Fibroblast of villous mesenchyme (primary cell): ENCODE results near the gene TANGO6. TPM values are rescaled to one million over a fixed set of nuclear protein-coding genes. Genes with fewer than 3 reads are reported as not detected.
"Not testable (repeated sequence)": the region's sequence is repeated elsewhere in the genome, so short reads cannot be mapped to it uniquely, and the experiment has no call there.

Experiments
- DNase-seq: peaks from one replicate; pipeline ENCODE4 v3.0.0-alpha.2; 2010; ENCODE audit warnings: low read depth
- H3K4me3 ChIP-seq: 2 replicates; pipeline ENCODE4 v1.5.1; 2011; ENCODE audit warnings: low read depth, mild to moderate bottlenecking, low read length
- total RNA-seq: library from RNA; depleted of rRNA; stranded (reverse); fragments of >200 nt; gene quantifications from 2 replicates; pipeline ENCODE4 v1.2.3, GENCODE V29; 2012
- TF ChIP-seq, protein P1 (sequence below): IDR thresholded peaks from 2 replicates; pipeline ENCODE4 v1.5.1; 2012; ENCODE audit warnings: low read depth, mild to moderate bottlenecking, low read length; ENCODE audit not compliant: insufficient read depth

Gene TANGO6
- total RNA-seq, 1 donor = 37.1 TPM

DNA sequence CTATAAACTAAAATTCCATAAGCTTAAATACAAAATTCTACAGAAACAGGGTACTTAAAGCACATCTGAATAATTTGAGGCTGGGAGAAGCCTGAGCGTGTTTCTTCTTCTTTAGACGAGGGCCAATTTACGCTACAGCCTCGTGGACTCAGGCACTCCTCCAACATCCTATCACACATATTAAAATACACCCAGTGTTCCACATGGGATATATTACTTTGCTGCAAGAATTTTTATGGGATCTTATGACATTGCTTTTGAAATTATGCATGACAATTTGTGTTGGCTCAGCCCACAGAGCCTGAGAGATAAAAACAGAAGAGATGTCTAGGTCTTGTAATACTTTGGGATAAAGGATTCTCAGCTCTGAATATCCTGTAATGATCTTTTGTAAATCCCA, 3.5 kb upstream of the TANGO6 start:
- peak; percentile 36 for DNase-seq
- TF ChIP-seq, protein P1, sequence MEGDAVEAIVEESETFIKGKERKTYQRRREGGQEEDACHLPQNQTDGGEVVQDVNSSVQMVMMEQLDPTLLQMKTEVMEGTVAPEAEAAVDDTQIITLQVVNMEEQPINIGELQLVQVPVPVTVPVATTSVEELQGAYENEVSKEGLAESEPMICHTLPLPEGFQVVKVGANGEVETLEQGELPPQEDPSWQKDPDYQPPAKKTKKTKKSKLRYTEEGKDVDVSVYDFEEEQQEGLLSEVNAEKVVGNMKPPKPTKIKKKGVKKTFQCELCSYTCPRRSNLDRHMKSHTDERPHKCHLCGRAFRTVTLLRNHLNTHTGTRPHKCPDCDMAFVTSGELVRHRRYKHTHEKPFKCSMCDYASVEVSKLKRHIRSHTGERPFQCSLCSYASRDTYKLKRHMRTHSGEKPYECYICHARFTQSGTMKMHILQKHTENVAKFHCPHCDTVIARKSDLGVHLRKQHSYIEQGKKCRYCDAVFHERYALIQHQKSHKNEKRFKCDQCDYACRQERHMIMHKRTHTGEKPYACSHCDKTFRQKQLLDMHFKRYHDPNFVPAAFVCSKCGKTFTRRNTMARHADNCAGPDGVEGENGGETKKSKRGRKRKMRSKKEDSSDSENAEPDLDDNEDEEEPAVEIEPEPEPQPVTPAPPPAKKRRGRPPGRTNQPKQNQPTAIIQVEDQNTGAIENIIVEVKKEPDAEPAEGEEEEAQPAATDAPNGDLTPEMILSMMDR = no peak
- H3K4me3 ChIP-seq = no peak overlapping the region

DNA sequence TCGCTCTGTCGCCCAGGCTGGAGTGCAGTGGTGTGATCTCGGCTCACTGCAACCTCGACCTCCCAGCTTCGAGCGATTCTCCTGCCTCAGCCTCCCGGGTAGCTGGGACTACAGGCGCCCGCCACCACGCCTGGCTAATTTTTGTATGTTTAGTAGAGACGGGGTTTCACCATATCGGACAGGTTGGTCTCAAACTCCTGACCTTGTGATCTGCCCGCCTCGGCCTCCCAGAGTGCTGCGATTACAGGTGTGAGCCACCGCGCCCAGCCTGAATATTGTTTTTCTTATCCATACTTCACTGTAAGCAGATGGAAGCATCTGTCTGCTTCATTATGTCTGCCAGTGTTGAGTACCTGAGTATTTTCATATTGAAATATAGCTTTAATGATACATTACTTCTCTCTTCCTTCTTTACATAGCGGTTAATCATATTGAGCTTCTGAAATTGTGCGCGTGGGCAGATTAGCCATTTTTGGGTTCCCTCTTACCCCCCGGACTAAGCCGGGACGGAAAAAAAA, 308 bp upstream of the TANGO6 start:
- not testable (repeated sequence) for DNase-seq
- H3K4me3 ChIP-seq = peak overlapping the region; percentile 84

DNA sequence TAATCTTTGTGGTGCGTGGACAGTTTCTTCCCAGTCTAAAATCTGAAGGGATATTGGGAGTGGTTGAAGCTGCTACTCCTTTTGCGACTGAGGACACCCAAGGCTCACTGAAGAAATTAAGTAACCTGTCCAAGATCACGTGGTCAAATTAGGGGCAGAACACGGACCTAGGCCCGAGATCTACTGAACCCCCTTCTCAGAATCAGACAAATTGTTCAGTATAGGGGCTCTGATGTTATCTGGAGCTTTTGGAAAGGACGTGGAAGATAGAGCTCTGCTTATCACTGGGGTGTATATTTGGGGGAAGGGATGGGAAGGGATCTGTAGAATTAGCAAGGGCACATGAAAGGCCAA, 857 bp downstream of the TANGO6 start:
- no peak for DNase-seq
- TF ChIP-seq, protein P1 = no peak

DNA sequence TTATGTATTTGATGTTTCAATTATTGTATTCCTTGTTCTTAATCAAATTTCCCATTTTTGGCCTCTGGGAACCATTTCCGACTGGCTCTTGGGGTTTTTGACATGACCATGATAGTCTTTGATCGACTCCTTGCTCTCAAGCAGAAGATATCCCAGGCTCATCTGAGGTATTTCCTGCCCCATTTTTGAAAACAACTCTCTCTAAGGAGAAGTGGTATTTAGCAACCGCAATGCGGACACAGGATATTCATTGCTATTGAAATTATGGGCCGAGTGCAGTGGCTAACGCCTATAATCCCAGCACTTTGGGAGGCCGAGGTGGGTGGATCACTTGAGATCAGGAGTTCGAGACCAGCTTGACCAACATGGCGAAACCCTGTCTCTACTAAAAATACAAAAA, 5.5 kb downstream of the TANGO6 start:
- DNase-seq = no peak
- H3K4me3 ChIP-seq = no peak overlapping the region
- TF ChIP-seq, protein P1 = no peak

More for the DNA sequence above, 857 bp downstream of the TANGO6 start:
- peak overlapping the region; percentile 84 for H3K4me3 ChIP-seq

DNA sequence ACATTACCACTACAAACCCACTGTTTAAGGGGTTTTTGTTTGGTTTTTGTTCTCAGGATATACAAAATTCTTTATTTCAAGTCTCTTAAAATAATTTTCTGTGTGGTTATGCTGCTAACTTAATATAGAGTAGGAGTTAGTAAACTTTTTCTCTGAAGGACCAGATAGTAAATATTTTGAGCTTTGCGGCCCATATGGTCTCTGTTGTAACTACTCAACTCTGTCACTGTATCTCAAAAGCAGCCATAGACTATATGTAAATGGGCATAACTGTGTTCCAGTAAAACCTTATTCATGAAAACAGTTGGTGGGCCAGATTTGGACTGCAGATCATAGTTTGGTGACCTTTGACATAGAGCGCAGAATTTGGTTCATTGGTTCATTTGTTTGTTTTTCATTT, 7.2 kb downstream of the TANGO6 start:
- H3K4me3 ChIP-seq = no peak overlapping the region
- peak; percentile 10 for DNase-seq
- TF ChIP-seq, protein P1 = no peak

DNA sequence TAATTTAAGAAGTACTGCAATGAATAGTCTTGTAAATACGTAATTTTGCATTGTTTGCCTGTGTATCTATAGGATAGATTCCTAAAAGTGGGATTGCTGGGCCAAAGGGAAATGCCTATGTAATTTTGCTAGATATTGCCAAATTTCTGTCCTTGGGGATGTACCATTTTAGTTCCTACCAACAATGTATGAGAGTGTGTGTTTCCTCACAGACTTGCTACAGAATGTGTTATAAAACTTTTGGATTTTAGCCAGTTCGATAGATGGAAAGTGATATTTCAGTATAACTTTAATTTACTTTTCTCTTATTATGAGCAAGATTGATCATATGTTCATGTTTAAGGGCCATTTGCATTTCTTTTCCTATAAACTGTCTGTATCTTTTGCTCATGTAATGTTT, 8.3 kb downstream of the TANGO6 start:
- H3K4me3 ChIP-seq = no peak overlapping the region
- DNase-seq = no peak
- TF ChIP-seq, protein P1 = no peak

DNA sequence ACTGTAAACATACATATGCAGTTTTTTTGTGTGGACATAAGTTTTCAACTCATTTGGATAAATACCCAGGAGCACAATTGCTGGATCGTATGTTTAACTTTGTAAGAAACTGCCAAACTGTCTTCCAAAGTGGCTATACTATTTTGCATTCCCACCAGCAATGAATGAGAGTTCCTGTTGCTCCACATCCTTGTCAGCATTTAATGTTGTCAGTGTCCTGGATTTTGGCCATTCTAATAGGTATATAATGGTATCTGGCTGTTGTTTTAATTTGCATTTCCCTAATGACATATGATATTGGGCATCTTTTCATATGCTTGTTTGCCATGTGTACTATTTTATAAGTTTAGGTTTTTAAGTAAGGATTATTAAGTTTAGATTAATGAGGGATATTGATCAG, 14.1 kb downstream of the TANGO6 start:
- TF ChIP-seq, protein P1 = no peak
- no peak overlapping the region for H3K4me3 ChIP-seq
- no peak for DNase-seq
